ENCODE data around the gene PITPNM1. TPM values are rescaled to one million over a fixed set of nuclear protein-coding genes. Genes with fewer than 3 reads are reported as not detected.

Gene PITPNM1
- total and polyA plus RNA-seq, 2 experiments from 2014 or later = 9.1 to 57.1 TPM

- no peak overlapping the region for H3K27ac Mint-ChIP-seq
These were observed 18.5 kb downstream of the PITPNM1 start for GRCh38 chr11:67486481-67487195.

More at GRCh38 chr11:67486481-67487195, 18.5 kb downstream of the PITPNM1 start:
- Histone ChIP-seq H3K4me3 (no peak overlapping the region), H3K36me3 (ENCODE audit: insufficient read depth) (no peaks in the 10 kb centered on the region; the same call in 1 of the 2 replicates), H3K27me3 (ENCODE audit: insufficient read depth) (peaks cover 8% of the 10 kb centered on the region), H2AFZ (no peak overlapping the region), H4K20me1 (replicated peaks; ENCODE audit: insufficient read depth) (no peaks in the 10 kb centered on the region; the same call in 1 of the 2 replicates), H3K79me2 (replicated peaks; ENCODE audit: insufficient read depth) (no peaks in the 10 kb centered on the region), H3K4me1 (ENCODE audit: insufficient read depth) (no peaks in the 10 kb centered on the region; the same call in 1 of the 2 replicates), H3K27ac (ENCODE audit: low read depth) (no peak overlapping the region), H3F3A (replicated peaks; ENCODE audit: low read depth) (no peaks in the 10 kb centered on the region), H3K4me2 (no peak overlapping the region), H3K9me2 (ENCODE audit: insufficient read depth) (no peaks in the 10 kb centered on the region)
- H3K27me3 Mint-ChIP-seq (ENCODE audit: insufficient read depth, low read depth, poor library complexity) = peaks cover 23% of the 10 kb centered on the region
- TF ChIP-seq ZNF462 (CRISPR knock-in tag; IDR thresholded peaks at IDR 0.05) (no peak), ZNF331 (CRISPR knock-in tag; IDR thresholded peaks at IDR 0.05; ENCODE audit: low read depth) (no peak), ZNF114 (CRISPR knock-in tag; IDR thresholded peaks at IDR 0.05) (no peak), EZH2 (IDR thresholded peaks at IDR 0.05; ENCODE audit: low read depth, unreplicated experiment) (no peak), CTCF (conservative IDR thresholded peaks at IDR 0.05; ENCODE audit: low read depth in 2 of 2) (no peak), NANOG (IDR thresholded peaks at IDR 0.05; ENCODE audit: borderline replicate concordance) (no peak), ETS1 (IDR thresholded peaks at IDR 0.05) (no peak)
- peaks cover 23% of the 10 kb centered on the region for H3K4me1 Mint-ChIP-seq
- H3K36me3 Mint-ChIP-seq (ENCODE audit: low read depth) = peaks cover 14% of the 10 kb centered on the region; the same call in 1 of the 3 replicates
- H3K4me3 Mint-ChIP-seq = no peak overlapping the region; the same call in 2 of the 3 replicates
- DNase-seq (ENCODE audit: low spot score) = no peak
- no peak for ATAC-seq
- peaks cover 4% of the 10 kb centered on the region; the same call in 2 of the 3 replicates for H3K9me3 Mint-ChIP-seq
